WTC11 (cell line): ENCODE results near the gene CNTN5. TPM values are rescaled to one million over a fixed set of nuclear protein-coding genes. Genes with fewer than 3 reads are reported as not detected.

ENCODE experiments used
- ATAC-seq: fragments of 200-7000 bp; cut with Tn5 transposase; 2 replicates; pipeline ENCODE4 v1.10.0; 2021; ENCODE audit warnings: mild to moderate bottlenecking, moderate library complexity
- CTCF ChIA-PET: fragments of 300-600 bp; sonication (Branson Sonifier 250); formaldehyde crosslinking; loops from one replicate; lab custom pipeline; 2021; ENCODE audit warnings: antibody characterized with exemption; lab: Charles Lee
- POLR2A ChIA-PET: fragments of 350-600 bp; sonication (Branson Sonifier 250); formaldehyde crosslinking; loops from one replicate; lab custom pipeline; 2021; ENCODE audit warnings: antibody characterized with exemption; lab: Charles Lee
- DNase-seq: peaks from one replicate; pipeline ENCODE4 v3.0.0; 2021; ENCODE audit warnings: low spot score
- H3K27ac Mint-ChIP-seq: 2 replicates; pipeline ENCODE4 v1.8.0; 2021; ENCODE audit warnings: mixed read lengths
- H3K27me3 Mint-ChIP-seq: 2 replicates; pipeline ENCODE4 v1.8.0; 2021; ENCODE audit warnings: low read depth, mild to moderate bottlenecking, moderate library complexity, mixed read lengths
- H3K36me3 Mint-ChIP-seq: 2 replicates; pipeline ENCODE4 v1.8.0; 2021; ENCODE audit warnings: mixed read lengths
- H3K4me1 Mint-ChIP-seq: 2 replicates; pipeline ENCODE4 v1.8.0; 2022; ENCODE audit warnings: mixed read lengths
- H3K4me3 Mint-ChIP-seq: 2 replicates; pipeline ENCODE4 v1.8.0; 2021; ENCODE audit warnings: mild to moderate bottlenecking, moderate library complexity, mixed read lengths
- H3K9me3 Mint-ChIP-seq: 2 replicates; pipeline ENCODE4 v1.8.0; 2021; ENCODE audit warnings: mixed read lengths
- ATF6 ChIP-seq: sonication (generic); formaldehyde crosslinking; IDR thresholded peaks from 2 replicates; pipeline ENCODE4 v1.8.1; 2023; ENCODE audit warnings: mild to moderate bottlenecking, missing genetic modification reagents
- CBFB ChIP-seq: sonication (generic); formaldehyde crosslinking; IDR thresholded peaks from 2 replicates; pipeline ENCODE4 v1.8.1; 2022; ENCODE audit warnings: mild to moderate bottlenecking, low read depth, missing genetic modification reagents
- CREB1 ChIP-seq: sonication (generic); formaldehyde crosslinking; IDR thresholded peaks from 2 replicates; pipeline ENCODE4 v1.8.0; 2023; ENCODE audit warnings: mild to moderate bottlenecking, missing genetic modification reagents
- E2F1 ChIP-seq: sonication (generic); formaldehyde crosslinking; IDR thresholded peaks from 2 replicates; pipeline ENCODE4 v1.8.0; 2022; ENCODE audit warnings: mild to moderate bottlenecking, missing genetic modification reagents
- FOXJ3 ChIP-seq: sonication (generic); formaldehyde crosslinking; IDR thresholded peaks from 2 replicates; pipeline ENCODE4 v1.9.0; 2021; ENCODE audit warnings: missing genetic modification reagents, mild to moderate bottlenecking, borderline replicate concordance
- FOXP4 ChIP-seq: sonication (generic); formaldehyde crosslinking; IDR thresholded peaks from 2 replicates; pipeline ENCODE4 v1.8.0; 2022; ENCODE audit warnings: mild to moderate bottlenecking, missing genetic modification reagents
- GABPB1 ChIP-seq: sonication (generic); formaldehyde crosslinking; IDR thresholded peaks from 2 replicates; pipeline ENCODE4 v1.8.1; 2023; ENCODE audit warnings: mild to moderate bottlenecking, missing genetic modification reagents
- NFE2L1 ChIP-seq: sonication (generic); formaldehyde crosslinking; IDR thresholded peaks from 2 replicates; pipeline ENCODE4 v1.8.1; 2023; ENCODE audit warnings: missing genetic modification reagents
- PRRX2 ChIP-seq: fragments of 250-450 bp; sonication (Bioruptor Pico); IDR thresholded peaks from 2 replicates; pipeline ENCODE4 v1.8.0; 2021; ENCODE audit warnings: mild to moderate bottlenecking
- RORB ChIP-seq: fragments of 250-450 bp; sonication (Bioruptor Pico); IDR thresholded peaks from 2 replicates; pipeline ENCODE4 v1.9.0; 2021; ENCODE audit warnings: mild to moderate bottlenecking
- SMAD4 ChIP-seq: sonication (generic); formaldehyde crosslinking; IDR thresholded peaks from 2 replicates; pipeline ENCODE4 v1.8.0; 2022; ENCODE audit warnings: mild to moderate bottlenecking, missing genetic modification reagents
- USF1 ChIP-seq: sonication (generic); formaldehyde crosslinking; IDR thresholded peaks from 2 replicates; pipeline ENCODE4 v1.8.0; 2022; ENCODE audit warnings: mild to moderate bottlenecking, missing genetic modification reagents
- ZBTB21 ChIP-seq: sonication (generic); formaldehyde crosslinking; IDR thresholded peaks from 2 replicates; pipeline ENCODE4 v1.8.1; 2023; ENCODE audit warnings: mild to moderate bottlenecking, missing genetic modification reagents, borderline replicate concordance
- ZMAT4 ChIP-seq: fragments of 250-450 bp; sonication (Bioruptor Pico); IDR thresholded peaks from 2 replicates; pipeline ENCODE4 v1.9.0; 2021; ENCODE audit warnings: mild to moderate bottlenecking
- ZNF219 ChIP-seq: sonication (generic); formaldehyde crosslinking; IDR thresholded peaks from 2 replicates; pipeline ENCODE4 v1.8.0; 2023; ENCODE audit warnings: missing genetic modification reagents, mild to moderate bottlenecking, borderline replicate concordance
- ZNF232 ChIP-seq: sonication (generic); formaldehyde crosslinking; IDR thresholded peaks from 2 replicates; pipeline ENCODE4 v1.8.0; 2022; ENCODE audit warnings: mild to moderate bottlenecking, missing genetic modification reagents
- ZNF423 ChIP-seq: fragments of 250-450 bp; sonication (Bioruptor Pico); IDR thresholded peaks from 2 replicates; pipeline ENCODE4 v2.1.2; 2022; ENCODE audit warnings: mild to moderate bottlenecking, moderate library complexity
- ZNF671 ChIP-seq: fragments of 250-450 bp; sonication (Bioruptor Pico); IDR thresholded peaks from 2 replicates; pipeline ENCODE4 v1.8.0; 2021; ENCODE audit warnings: mild to moderate bottlenecking
- total RNA-seq: library from RNA; stranded (reverse); gene quantifications from 3 replicates; pipeline ENCODE4 v1.2.3, GENCODE V29; 2021
- TF ChIP-seq, protein P1 (sequence below): fragments of 250-450 bp; sonication (Bioruptor Pico); IDR thresholded peaks from 2 replicates; pipeline ENCODE4 v1.9.0; 2021; ENCODE audit warnings: mild to moderate bottlenecking
- TF ChIP-seq, protein P2 (sequence below): sonication (generic); formaldehyde crosslinking; conservative IDR thresholded peaks from 2 replicates; pipeline ENCODE4 v1.8.1; 2023; ENCODE audit warnings: mild to moderate bottlenecking, low read depth, missing genetic modification reagents, moderate library complexity

CNTN5 gene
- total RNA-seq, 1 experiment from 2014 or later = 0.07 TPM

- TF ChIP-seq ZBTB21 (CRISPR knock-in tag) = no peak
- TF ChIP-seq RORB (CRISPR knock-in tag) = no peak
- no peak for TF ChIP-seq GABPB1 (CRISPR knock-in tag)
- TF ChIP-seq PRRX2 = no peak
- TF ChIP-seq ZNF671 (CRISPR knock-in tag) = no peak
- TF ChIP-seq ZNF219 (CRISPR knock-in tag) = no peak
- no peak for TF ChIP-seq FOXJ3 (CRISPR knock-in tag)
Observed at GRCh38 chr11:99987821-99988470, 967.2 kb downstream of the CNTN5 start (continued).

- ATAC-seq = no peak
Observed at GRCh38 chr11:99988471-99988837, 967.7 kb downstream of the CNTN5 start.

DNA sequence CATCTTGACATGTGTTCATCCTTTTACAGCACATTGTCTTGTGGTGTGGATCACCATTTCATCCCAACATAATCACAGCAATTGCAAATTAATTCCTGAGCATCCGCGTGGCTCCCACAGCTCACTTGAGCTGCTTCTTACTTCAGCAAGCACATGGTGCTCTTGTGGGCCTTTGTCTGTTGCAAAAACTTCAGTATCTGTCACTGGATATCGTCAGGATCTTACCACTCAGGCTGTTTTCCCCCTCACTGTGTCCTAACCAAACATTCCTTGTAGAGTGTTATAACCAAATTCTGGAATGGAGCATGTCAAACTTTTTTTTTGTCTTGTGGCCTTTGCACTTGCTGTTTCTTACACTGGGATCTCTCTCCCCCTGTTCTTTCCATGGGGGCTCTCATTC lies 983.2 kb downstream of the CNTN5 start:
- CTCF ChIA-PET = no interaction called here
- no peaks in the 10 kb centered on the region; the same call in 1 of the 2 replicates for H3K27me3 Mint-ChIP-seq
- H3K27ac Mint-ChIP-seq = no peak overlapping the region
- DNase-seq (no peak), ATAC-seq (no peak)
- peaks cover 8% of the 10 kb centered on the region for H3K36me3 Mint-ChIP-seq
- POLR2A ChIA-PET = no interaction called here
- no peaks in the 10 kb centered on the region for H3K4me1 Mint-ChIP-seq
- no peak overlapping the region for H3K4me3 Mint-ChIP-seq
- H3K9me3 Mint-ChIP-seq = peaks cover 10% of the 10 kb centered on the region
- TF ChIP-seq ATF6 (CRISPR knock-in tag) (no peak), GABPB1 (CRISPR knock-in tag) (no peak), ZNF232 (no peak), ZMAT4 (CRISPR knock-in tag) (no peak), SMAD4 (CRISPR knock-in tag) (no peak), CBFB (CRISPR knock-in tag) (no peak), NFE2L1 (no peak), ZNF671 (CRISPR knock-in tag) (no peak), USF1 (CRISPR knock-in tag) (no peak), ZNF423 (CRISPR knock-in tag) (no peak), FOXP4 (CRISPR knock-in tag) (no peak)
- TF ChIP-seq, protein P1, sequence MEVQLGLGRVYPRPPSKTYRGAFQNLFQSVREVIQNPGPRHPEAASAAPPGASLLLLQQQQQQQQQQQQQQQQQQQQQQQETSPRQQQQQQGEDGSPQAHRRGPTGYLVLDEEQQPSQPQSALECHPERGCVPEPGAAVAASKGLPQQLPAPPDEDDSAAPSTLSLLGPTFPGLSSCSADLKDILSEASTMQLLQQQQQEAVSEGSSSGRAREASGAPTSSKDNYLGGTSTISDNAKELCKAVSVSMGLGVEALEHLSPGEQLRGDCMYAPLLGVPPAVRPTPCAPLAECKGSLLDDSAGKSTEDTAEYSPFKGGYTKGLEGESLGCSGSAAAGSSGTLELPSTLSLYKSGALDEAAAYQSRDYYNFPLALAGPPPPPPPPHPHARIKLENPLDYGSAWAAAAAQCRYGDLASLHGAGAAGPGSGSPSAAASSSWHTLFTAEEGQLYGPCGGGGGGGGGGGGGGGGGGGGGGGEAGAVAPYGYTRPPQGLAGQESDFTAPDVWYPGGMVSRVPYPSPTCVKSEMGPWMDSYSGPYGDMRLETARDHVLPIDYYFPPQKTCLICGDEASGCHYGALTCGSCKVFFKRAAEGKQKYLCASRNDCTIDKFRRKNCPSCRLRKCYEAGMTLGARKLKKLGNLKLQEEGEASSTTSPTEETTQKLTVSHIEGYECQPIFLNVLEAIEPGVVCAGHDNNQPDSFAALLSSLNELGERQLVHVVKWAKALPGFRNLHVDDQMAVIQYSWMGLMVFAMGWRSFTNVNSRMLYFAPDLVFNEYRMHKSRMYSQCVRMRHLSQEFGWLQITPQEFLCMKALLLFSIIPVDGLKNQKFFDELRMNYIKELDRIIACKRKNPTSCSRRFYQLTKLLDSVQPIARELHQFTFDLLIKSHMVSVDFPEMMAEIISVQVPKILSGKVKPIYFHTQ (CRISPR knock-in tag) = no peak
- TF ChIP-seq, protein P2, sequence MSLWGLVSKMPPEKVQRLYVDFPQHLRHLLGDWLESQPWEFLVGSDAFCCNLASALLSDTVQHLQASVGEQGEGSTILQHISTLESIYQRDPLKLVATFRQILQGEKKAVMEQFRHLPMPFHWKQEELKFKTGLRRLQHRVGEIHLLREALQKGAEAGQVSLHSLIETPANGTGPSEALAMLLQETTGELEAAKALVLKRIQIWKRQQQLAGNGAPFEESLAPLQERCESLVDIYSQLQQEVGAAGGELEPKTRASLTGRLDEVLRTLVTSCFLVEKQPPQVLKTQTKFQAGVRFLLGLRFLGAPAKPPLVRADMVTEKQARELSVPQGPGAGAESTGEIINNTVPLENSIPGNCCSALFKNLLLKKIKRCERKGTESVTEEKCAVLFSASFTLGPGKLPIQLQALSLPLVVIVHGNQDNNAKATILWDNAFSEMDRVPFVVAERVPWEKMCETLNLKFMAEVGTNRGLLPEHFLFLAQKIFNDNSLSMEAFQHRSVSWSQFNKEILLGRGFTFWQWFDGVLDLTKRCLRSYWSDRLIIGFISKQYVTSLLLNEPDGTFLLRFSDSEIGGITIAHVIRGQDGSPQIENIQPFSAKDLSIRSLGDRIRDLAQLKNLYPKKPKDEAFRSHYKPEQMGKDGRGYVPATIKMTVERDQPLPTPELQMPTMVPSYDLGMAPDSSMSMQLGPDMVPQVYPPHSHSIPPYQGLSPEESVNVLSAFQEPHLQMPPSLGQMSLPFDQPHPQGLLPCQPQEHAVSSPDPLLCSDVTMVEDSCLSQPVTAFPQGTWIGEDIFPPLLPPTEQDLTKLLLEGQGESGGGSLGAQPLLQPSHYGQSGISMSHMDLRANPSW = no peak

More at GRCh38 chr11:99988471-99988837, 967.7 kb downstream of the CNTN5 start:
- H3K4me3 Mint-ChIP-seq = no peak overlapping the region
- H3K27me3 Mint-ChIP-seq = no peaks in the 10 kb centered on the region
- TF ChIP-seq CREB1 (CRISPR knock-in tag) = no peak
- TF ChIP-seq E2F1 (CRISPR knock-in tag) = no peak
- no peaks in the 10 kb centered on the region for H3K36me3 Mint-ChIP-seq
- no peaks in the 10 kb centered on the region for H3K4me1 Mint-ChIP-seq
- ChIA-PET CTCF (no interaction called here), POLR2A (interaction anchor here (0.6 kb wide), 1 partner anchor 222 kb away, joined by 7 read pairs; no protein-coding TSS in a partner anchor)
- DNase-seq = no peak
- H3K27ac Mint-ChIP-seq = no peak overlapping the region
- H3K9me3 Mint-ChIP-seq = no peaks in the 10 kb centered on the region
